Measurements from ENCODE around the gene PLEKHG2.

DNA sequence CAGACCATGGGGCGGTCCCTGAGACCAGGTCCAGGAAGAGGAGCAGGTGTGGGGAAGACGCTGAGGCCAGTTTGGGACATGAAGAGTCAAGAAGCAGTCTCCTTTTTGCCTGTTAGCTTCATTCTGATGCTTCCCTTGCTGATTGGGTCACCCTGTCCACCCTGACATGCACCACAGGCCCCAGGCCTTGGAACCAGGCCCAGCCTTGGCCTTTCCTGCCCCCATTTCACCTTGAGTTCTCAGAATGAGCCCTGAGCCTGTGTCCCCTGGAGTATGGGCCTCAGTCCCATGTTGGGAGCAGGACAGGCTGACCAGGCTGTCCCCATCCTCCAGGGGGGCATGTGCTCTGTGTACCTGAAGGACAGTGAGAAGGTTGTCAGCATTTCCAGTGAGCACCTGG lies 63.3 kb downstream of the PLEKHG2 start:
- TF ChIP-seq, protein P1, sequence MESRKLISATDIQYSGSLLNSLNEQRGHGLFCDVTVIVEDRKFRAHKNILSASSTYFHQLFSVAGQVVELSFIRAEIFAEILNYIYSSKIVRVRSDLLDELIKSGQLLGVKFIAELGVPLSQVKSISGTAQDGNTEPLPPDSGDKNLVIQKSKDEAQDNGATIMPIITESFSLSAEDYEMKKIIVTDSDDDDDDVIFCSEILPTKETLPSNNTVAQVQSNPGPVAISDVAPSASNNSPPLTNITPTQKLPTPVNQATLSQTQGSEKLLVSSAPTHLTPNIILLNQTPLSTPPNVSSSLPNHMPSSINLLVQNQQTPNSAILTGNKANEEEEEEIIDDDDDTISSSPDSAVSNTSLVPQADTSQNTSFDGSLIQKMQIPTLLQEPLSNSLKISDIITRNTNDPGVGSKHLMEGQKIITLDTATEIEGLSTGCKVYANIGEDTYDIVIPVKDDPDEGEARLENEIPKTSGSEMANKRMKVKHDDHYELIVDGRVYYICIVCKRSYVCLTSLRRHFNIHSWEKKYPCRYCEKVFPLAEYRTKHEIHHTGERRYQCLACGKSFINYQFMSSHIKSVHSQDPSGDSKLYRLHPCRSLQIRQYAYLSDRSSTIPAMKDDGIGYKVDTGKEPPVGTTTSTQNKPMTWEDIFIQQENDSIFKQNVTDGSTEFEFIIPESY (CRISPR knock-in tag; IDR thresholded peaks at IDR 0.05) = no peak
- no peak for TF ChIP-seq PHTF2 (CRISPR knock-in tag; IDR thresholded peaks at IDR 0.05)
- TF ChIP-seq THRAP3 (IDR thresholded peaks at IDR 0.05; ENCODE audit: borderline replicate concordance) = no peak
- TF ChIP-seq CTCF (IDR thresholded peaks at IDR 0.05 in 2 of 3, conservative IDR thresholded peaks at IDR 0.05 in 1 of 3; ENCODE audit: insufficient read depth in 2 of 3, low read depth in 1 of 3, low read length in 3 of 3) = no peak
- TF ChIP-seq CHD1 (IDR thresholded peaks at IDR 0.05; ENCODE audit: low read length) = no peak
- no peak for TF ChIP-seq ZC3H11A (IDR thresholded peaks at IDR 0.05; ENCODE audit: low read depth, low read length)
- no peak for TF ChIP-seq POLR2AphosphoS5 (IDR thresholded peaks at IDR 0.05; ENCODE audit: control insufficient read depth, insufficient read depth, low read depth, low read length)
- no peak for TF ChIP-seq PRMT5 (CRISPR knock-in tag; IDR thresholded peaks at IDR 0.05)
- TF ChIP-seq ZNF586 (CRISPR knock-in tag; conservative IDR thresholded peaks at IDR 0.05) = no peak
